SU-DHL-6 (cell line): ENCODE measurements around the gene FDXR.

Experiments
- EZH2phosphoT487 ChIP-seq: fragments of 200-600 bp; sonication (generic), shearing (Covaris generic); conservative IDR thresholded peaks from 2 replicates; pipeline ENCODE4 v1.6.1; 2018; ENCODE audit warnings: mild to moderate bottlenecking, antibody characterized with exemption, low read length, moderate library complexity, mixed read lengths
- TF ChIP-seq, protein P1 (sequence below): fragments of 200-600 bp; sonication (generic); IDR thresholded peaks from one replicate; pipeline ENCODE4 v1.5.1; 2017; ENCODE audit warnings: antibody characterized with exemption, mild to moderate bottlenecking, low read length, moderate library complexity; ENCODE audit not compliant: insufficient read depth, poor library complexity, severe bottlenecking

DNA sequence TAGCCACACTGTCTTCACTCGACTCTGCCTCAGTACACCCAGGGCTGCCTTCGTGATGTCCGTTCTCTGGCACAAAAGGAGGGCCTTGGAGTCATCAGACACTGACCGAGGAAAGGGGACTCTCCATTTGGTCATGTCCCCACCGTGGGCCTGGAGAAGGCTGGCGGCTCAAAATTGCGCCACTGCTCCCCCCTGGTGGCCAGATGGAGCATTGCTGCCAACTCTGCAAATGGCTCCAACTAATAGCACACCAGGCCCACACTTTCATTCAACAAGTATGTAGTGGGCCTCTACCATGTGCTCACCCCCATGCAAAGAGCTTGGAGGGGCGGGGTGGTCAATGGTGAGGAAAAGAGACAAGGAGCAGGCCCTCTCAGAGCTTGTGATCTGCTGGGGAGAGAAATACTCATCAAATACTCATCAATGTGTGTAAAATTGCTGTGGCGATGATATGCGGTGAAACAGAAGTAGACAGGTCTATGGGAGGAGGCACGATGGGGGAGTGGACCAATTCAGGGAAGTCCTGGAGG lies 7.9 kb downstream of the FDXR start:
- TF ChIP-seq, protein P1, sequence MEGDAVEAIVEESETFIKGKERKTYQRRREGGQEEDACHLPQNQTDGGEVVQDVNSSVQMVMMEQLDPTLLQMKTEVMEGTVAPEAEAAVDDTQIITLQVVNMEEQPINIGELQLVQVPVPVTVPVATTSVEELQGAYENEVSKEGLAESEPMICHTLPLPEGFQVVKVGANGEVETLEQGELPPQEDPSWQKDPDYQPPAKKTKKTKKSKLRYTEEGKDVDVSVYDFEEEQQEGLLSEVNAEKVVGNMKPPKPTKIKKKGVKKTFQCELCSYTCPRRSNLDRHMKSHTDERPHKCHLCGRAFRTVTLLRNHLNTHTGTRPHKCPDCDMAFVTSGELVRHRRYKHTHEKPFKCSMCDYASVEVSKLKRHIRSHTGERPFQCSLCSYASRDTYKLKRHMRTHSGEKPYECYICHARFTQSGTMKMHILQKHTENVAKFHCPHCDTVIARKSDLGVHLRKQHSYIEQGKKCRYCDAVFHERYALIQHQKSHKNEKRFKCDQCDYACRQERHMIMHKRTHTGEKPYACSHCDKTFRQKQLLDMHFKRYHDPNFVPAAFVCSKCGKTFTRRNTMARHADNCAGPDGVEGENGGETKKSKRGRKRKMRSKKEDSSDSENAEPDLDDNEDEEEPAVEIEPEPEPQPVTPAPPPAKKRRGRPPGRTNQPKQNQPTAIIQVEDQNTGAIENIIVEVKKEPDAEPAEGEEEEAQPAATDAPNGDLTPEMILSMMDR, result peak; percentile 89
- no peak for TF ChIP-seq EZH2phosphoT487
